HG02623 (cell line): Measurements from ENCODE around the gene MTHFS.
A peak's percentile ranks its signal among the peaks of the same experiment; 100 is the strongest.
"Not testable (repeated sequence)": the region's sequence is repeated elsewhere in the genome, so short reads cannot be mapped to it uniquely, and the experiment has no call there.

ENCODE experiments used
- ATAC-seq: cut with Tn5 transposase; IDR thresholded peaks from one replicate; pipeline ENCODE4 v1.9.1; 2021; ENCODE audit warnings: moderate library complexity; ENCODE audit not compliant: unreplicated experiment

Gene MTHFS

GRCh38 chr15:79896634-79897379 lies at the start of gene MTHFS:
Gene MTHFS (minus strand): TSS chr15:79897014. CDS start chr15:79896988, 26 bp downstream.
- ATAC-seq: peak; percentile 69

- no peak for ATAC-seq
Observed at GRCh38 chr15:79944622-79945021, 47.8 kb upstream of the MTHFS start.

DNA sequence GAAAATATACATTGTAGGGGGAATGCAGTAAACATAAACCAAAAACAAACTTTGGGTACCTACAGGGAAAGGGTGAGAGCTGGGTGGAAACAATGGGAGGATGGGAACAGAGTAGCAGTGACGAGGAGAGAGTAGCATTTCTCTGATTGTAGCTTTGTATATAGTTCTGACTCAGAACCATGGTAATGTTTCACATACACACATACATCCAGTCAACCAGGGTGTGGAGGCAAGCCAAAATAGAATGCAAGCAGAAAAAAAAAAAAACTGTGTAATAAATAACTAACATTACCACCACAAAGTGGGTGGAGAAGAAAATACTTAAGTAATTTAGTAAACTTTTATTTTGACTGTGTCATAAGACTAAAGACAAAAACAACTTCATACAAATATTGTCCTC lies 47.0 kb upstream of the MTHFS start:
- peak; percentile 51 for ATAC-seq

DNA sequence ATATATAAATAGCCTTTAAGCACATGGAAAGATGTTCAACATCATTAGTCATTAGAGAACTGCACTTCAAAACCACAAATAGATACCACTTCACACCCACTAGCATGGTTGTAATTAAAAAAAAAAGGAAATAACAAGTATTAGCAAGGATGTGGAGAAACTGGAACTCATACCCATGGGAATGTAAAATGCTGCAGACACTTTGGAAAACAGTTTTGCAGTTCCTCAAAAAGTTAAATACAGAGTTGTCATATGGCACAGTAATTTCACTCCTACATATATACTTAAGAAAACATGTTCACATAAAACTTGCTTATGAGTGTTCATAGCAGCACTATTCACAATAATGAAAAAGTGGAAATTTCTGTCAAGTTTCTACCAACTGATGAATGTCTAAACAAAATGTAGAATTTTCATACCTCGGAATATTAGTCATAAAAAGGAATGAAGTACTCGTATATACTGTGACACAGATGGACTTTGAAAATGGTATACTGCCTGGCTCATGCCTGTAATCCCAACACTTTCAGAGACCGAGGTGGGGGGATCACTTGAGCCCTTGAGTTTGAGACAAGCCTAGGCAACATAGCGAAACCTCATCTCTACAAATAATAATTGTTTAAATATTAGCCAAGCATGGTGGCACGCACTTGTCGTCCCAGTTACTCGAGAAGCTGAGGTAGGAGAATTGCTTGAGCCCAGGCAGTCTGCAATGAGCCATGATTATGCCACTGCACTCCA lies 46.1 kb upstream of the MTHFS start:
- ATAC-seq: no peak

DNA sequence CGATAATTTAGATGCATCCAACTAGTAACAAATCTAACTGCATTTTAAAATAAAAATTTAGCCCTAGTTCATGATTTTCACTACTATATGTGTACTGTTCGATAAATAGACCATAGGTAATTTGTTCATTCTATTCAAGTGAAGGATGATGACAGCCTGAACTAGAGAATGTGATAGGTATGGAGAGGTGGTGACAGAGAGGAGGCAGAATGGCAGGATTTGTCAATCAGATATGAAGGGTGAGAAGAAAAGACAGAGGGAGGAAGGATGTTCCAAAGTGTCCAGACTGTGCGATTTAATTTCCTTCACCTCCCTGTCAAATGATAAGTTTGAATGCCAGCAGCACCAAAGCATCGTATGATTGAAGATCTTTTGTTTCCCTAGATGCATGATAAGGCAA lies 42.6 kb upstream of the MTHFS start:
- no peak for ATAC-seq

- ATAC-seq: no peak
Observed at GRCh38 chr15:79938143-79938542, 41.3 kb upstream of the MTHFS start.

- ATAC-seq: not testable (repeated sequence)
Observed at GRCh38 chr15:79935556-79936201, 38.9 kb upstream of the MTHFS start.

DNA sequence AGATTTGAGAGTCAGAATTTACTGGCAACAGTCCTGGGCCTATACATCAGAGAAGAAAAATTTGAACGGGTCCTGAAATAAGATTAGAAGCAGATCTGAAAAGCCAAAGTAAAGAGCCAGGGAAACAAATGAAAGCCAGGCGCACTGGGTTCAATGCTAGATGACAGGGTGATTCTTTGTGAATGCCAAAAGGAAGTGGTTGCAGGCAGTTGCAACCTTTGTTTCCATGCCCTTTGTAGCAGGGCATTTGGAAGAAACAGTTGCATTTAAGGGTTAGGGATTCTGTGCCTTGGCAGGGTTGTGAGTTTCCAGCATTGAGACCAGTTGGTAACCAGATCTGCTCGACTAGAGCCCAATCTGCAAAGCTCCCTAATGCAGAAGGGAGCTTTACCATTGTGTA lies 36.4 kb upstream of the MTHFS start:
- no peak for ATAC-seq

DNA sequence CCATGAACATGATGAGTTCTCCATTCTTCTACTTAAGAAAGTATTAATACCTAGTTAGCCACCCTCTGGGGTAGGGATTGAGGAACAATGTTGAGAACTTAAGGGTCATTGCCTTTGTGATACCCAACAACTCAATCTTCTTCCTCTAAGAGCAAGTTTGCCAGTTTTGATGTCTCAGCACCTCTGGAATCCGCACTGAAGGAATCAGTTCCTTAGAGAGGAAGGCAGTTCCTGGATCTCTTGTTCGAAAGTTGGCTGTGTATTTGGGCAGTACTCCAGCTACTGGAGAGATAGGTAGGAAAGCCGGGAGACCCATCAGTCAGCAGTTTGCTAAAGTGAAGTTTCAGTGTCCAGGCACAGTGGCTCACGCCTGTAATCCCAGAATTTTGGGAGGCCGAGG lies 35.6 kb upstream of the MTHFS start:
- no peak for ATAC-seq

- no peak for ATAC-seq
Observed at GRCh38 chr15:79930516-79930915, 33.7 kb upstream of the MTHFS start.

DNA sequence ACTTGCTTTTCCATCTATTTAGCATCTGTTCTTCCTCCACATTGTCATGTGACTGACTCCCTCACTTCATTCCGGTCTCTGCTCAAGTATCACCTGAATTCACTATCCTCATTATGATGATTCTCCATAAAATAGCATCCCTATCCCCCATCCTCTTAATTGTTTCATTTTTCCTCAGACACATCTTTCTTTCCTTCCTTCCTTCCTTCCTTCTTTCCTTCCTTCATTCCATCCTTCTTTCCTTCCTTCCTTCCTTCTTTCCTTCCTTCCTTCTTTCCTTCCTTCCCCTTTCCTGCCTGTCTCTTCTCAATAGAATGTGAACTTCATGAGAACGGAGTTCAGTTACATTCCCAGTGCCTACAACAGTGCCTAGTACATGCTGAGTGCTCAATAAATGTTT lies 32.6 kb upstream of the MTHFS start:
- no peak for ATAC-seq

GRCh38 chr15:79926116-79926515 lies 29.3 kb upstream of the MTHFS start:
- not testable (repeated sequence) for ATAC-seq

DNA sequence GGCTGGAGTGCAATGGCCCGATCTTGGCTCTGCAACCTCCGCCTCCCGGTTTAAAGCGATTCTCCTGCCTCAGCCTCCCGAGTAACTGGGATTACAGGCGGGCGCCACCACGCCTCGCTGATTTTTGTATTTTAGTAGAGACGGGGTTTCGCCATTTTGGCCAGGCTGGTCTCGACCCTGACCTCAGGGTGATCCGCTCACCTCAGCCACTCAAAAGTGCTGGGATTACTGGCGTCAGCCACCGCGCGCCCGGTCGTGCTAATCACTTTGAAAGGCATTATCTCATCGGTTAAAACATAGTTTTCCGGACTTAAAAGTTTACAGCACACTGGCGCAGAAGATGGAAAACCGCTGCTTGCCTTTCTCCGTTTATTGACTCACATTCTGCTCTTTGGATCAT lies 27.6 kb upstream of the MTHFS start:
- ATAC-seq: no peak

DNA sequence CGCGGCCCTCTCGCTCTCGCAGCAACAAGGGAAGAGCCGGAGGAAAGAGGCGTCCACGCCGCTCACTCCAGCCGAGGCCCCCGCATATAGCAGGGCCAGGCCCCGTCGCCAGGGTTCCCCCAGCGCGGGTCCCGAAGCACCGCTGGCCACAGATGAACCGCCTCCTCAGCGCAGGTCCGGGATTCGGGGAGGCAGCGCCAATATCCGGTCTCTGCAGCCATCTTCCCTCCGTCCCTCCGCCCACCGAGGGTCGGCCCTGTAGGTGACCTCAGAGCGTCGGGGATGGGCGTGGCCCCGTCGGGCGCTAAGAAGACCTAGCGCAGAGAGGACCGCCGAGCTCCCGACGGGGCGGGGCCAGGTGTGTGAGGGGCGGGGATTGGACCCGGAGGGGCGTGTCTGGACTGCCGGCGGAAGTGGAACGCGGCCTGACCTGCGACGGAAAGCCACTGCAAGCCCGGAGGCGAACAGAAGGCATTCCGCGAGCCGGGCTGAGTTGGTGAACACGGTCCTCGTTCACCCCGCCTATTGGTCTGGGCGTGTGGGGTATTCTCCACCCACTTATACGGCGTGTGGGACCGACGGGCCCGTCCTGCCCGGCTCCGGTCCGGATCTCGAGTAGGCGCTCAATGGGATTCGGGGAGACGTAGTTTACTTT lies 26.8 kb upstream of the MTHFS start:
- peak; percentile 93 for ATAC-seq

DNA sequence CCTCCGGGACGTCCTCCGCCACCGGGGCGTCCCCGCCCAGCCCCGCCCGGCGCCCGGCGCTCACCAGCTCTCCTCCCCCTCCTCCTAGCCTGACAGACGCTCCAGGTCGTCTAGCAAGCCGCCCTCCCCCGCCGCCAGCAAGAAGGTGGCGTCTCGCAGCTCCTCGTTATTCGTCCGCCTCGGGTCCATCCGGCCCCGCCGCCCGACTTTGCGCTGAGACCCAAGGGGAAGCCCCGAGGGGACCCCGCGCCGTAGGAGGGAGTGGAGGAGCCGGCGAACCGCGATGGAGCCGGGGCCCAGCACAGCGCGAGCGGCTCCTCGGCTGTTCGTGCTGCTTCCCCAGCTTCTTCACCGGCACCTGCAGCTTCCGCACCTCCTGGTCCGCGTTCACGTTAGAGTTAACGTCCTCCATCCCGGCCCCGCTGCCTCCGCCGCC lies 26.3 kb upstream of the MTHFS start:
- ATAC-seq: peak; percentile 29

- no peak for ATAC-seq
Observed at GRCh38 chr15:79922512-79923078, 25.8 kb upstream of the MTHFS start.

- ATAC-seq: no peak
Observed at GRCh38 chr15:79919749-79920511, 23.1 kb upstream of the MTHFS start.

GRCh38 chr15:79919090-79919748 lies 22.4 kb upstream of the MTHFS start:
- ATAC-seq: no peak

- no peak for ATAC-seq
Observed at GRCh38 chr15:79918278-79918677, 21.5 kb upstream of the MTHFS start.
